HUES64 (cell line): ENCODE data around the gene LMO3.
"Not testable (repeated sequence)": the region's sequence is repeated elsewhere in the genome, so short reads cannot be mapped to it uniquely, and the experiment has no call there.

Experiments used
- H3K27ac ChIP-seq: 2 replicates; pipeline ENCODE4 v1.7.0; 2013; ENCODE audit warnings: low read depth, low read length, inconsistent platforms
- H3K27me3 ChIP-seq: 2 replicates; pipeline ENCODE4 v1.6.1; 2013; ENCODE audit warnings: mild to moderate bottlenecking, low read length; ENCODE audit not compliant: insufficient read depth
- H3K36me3 ChIP-seq: 2 replicates; pipeline ENCODE4 v1.6.1; 2013; ENCODE audit warnings: mild to moderate bottlenecking, low read length; ENCODE audit not compliant: insufficient read depth
- H3K4me1 ChIP-seq: 2 replicates; pipeline ENCODE4 v1.6.1; 2013; ENCODE audit warnings: mild to moderate bottlenecking, low read length, moderate library complexity; ENCODE audit not compliant: insufficient read depth
- H3K4me3 ChIP-seq: 2 replicates; pipeline ENCODE4 v1.5.1; 2013; ENCODE audit warnings: mild to moderate bottlenecking, low read length, moderate library complexity
- H3K9ac ChIP-seq: 2 replicates; pipeline ENCODE4 v1.6.1; 2013; ENCODE audit warnings: mild to moderate bottlenecking, low read depth, low read length
- H3K9me3 ChIP-seq: 2 replicates; pipeline ENCODE4 v1.6.1; 2013; ENCODE audit warnings: low read depth, low read length; ENCODE audit not compliant: insufficient read depth
- WGBS: fragments of 150-250, 120-280 bp; methylation state at CpG from one replicate; pipeline ENCODE4 v1.1.7; 2013; ENCODE audit warnings: missing lambda C conversion rate; 5-methylcytosine and 5-hydroxymethylcytosine counted together

LMO3 gene

DNA sequence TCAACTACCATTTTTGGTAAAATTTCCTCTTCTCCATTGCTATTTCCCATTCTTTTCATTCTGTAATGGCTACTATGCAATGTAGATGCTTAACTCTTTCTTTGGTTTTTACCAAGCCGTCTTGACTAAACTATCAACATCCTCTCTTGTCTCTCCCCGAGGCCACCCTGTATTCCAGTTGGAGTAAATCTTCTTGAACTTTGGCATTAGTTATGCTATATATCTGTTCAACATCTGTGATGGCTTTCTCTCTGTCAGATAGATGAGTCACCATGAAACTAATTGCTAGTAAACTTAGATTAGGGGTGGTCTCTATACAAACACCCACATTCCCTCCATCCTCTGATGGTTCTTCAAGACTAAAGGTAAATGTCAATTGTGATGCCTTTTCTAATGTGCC lies 63.4 kb downstream of the LMO3 start:
- Histone ChIP-seq H3K9me3 (peaks cover 4% of the 10 kb centered on the region), H3K27ac (no peak overlapping the region), H3K36me3 (no peaks in the 10 kb centered on the region), H3K4me1 (no peaks in the 10 kb centered on the region), H3K4me3 (no peak overlapping the region), H3K9ac (no peak overlapping the region), H3K27me3 (no peaks in the 10 kb centered on the region)
- WGBS = 100% methylated on average over 2 of the region's 2 CpGs

DNA sequence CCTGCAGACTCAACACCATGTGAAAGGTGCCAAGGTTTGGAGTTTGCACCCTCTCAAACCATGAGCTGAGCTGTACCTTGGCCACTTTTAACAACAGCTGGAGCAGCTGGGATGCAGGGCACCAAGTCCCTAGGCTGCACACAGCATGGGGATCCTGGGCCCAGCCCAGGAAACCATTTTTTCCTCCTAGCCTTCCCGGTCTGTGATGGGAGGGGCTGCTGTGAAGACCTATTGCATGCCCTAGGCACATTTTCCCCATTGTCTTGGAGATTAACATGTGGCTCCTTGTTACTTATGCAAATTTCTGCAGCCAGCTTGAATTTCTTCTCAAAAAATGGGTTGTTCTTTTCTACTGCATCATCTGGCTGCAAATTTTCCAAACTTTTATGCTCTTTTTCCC lies 68.3 kb downstream of the LMO3 start:
- peaks cover 10% of the 10 kb centered on the region for H3K9me3 ChIP-seq
- H3K27ac ChIP-seq, H3K36me3 ChIP-seq: not testable (repeated sequence)

DNA sequence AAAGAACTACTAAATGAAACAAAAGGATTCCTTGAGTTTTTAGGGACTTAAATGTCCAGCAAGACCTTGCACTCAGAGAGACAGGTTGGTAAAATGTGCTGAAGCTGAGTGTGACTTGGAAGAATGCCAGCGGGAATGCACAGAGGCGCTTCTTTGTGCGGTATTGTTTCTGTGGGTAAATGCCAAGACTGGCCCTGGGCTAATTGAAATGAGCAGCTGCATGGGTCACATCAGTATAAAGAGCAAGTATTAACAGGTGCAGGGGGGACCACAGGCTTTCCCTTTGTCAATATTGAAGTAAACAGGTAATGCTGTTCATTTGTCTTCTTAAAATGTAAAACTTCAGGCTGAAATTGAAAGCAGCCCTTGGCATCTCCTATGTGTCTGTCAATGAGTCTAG lies 74.3 kb downstream of the LMO3 start:
- WGBS = 96% methylated on average over 3 of the region's 3 CpGs
- no peaks in the 10 kb centered on the region for H3K4me1 ChIP-seq
- no peak overlapping the region for H3K4me3 ChIP-seq
- H3K27me3 ChIP-seq = no peaks in the 10 kb centered on the region
- no peaks in the 10 kb centered on the region for H3K36me3 ChIP-seq
- H3K27ac ChIP-seq = no peak overlapping the region
- H3K9me3 ChIP-seq = no peaks in the 10 kb centered on the region
- no peak overlapping the region for H3K9ac ChIP-seq

More for the DNA sequence above, 68.3 kb downstream of the LMO3 start:
- H3K4me3 ChIP-seq, H3K27me3 ChIP-seq, H3K9ac ChIP-seq, H3K4me1 ChIP-seq: not testable (repeated sequence)
- WGBS = 90% methylated on average over 1 of the region's 1 CpG

DNA sequence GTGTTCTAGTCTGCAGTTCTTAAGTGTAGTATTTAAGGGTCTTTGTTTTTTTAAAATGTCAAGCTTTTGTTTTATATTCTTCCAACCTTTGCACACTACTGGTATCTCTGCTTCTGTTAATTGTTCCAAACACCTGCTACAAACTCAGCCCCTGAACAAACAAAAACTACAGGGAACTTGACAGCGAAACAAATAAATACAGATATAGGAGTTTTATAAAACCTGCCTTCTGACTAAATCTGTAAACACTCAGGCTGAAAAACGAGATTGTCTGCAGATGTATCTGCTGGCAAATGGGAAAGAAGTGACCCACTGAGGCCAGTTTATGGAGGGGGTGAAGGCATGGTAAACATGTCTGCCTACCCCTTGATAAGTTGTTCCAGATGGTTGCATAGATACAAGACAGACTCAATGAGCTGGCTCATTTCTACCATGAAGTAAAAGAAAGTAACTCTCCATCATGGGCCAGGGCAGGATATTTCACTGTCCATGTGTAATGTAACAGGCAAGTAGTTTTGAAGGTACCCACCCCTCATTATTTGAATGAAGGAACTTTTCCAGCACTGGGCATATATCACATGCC lies 75.6 kb downstream of the LMO3 start:
- Histone ChIP-seq H3K4me1 (no peaks in the 10 kb centered on the region), H3K4me3 (no peak overlapping the region), H3K27ac (no peak overlapping the region), H3K27me3 (no peaks in the 10 kb centered on the region), H3K9me3 (no peaks in the 10 kb centered on the region), H3K36me3 (no peaks in the 10 kb centered on the region), H3K9ac (no peak overlapping the region)
- whole genome bisulfite sequencing = 92% methylated on average over 1 of the region's 2 CpGs

DNA sequence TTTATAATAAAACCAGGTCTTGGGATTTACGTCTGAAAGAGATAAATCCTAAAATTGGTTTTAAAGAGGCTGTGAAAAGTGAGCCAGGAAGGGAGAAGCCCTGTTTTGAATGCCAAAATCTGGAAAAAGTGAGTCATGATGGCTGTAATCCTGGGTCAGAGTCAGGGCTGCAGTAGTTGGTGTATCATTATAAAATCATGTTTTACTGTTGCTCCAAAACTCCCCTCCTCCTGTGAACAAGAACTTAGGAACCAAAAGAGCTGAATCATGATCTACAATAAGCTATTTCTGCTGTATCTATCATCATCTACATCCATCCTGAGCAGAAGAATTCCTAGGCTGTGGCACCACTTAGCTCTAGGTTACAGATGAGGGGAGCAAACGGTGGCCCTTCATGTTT lies 79.3 kb downstream of the LMO3 start:
- no peaks in the 10 kb centered on the region for H3K27me3 ChIP-seq
- no peaks in the 10 kb centered on the region for H3K9me3 ChIP-seq
- H3K4me3 ChIP-seq = no peak overlapping the region
- no peaks in the 10 kb centered on the region for H3K36me3 ChIP-seq
- H3K9ac ChIP-seq = no peak overlapping the region
- H3K27ac ChIP-seq = no peak overlapping the region
- no peaks in the 10 kb centered on the region for H3K4me1 ChIP-seq
- 97% methylated on average over 2 of the region's 2 CpGs for WGBS

DNA sequence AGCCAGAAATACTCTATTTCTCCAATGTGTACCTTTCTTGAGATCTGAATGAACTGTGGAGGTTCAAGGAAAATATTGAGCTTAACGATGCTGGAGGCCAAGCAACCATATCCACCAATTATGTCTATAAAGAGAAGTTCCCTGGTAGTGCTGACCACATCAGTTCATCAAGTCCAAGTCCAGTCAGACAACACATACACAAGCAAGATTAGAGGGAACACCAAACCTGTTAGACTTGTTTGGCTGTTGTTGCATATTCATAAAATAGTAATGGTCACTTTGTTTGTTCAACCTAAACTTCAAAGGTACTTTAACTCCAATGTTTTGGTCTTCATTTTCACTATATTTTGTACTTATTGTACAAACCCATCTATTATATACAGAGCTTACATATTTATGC lies 81.6 kb downstream of the LMO3 start:
- H3K36me3 ChIP-seq = no peaks in the 10 kb centered on the region
- H3K4me3 ChIP-seq = no peak overlapping the region
- no peaks in the 10 kb centered on the region for H3K4me1 ChIP-seq
- H3K9me3 ChIP-seq = no peaks in the 10 kb centered on the region
- H3K27me3 ChIP-seq = no peaks in the 10 kb centered on the region
- H3K9ac ChIP-seq = no peak overlapping the region
- WGBS = no CpG with 5 or more reads among the region's 1 CpG
- H3K27ac ChIP-seq = no peak overlapping the region

DNA sequence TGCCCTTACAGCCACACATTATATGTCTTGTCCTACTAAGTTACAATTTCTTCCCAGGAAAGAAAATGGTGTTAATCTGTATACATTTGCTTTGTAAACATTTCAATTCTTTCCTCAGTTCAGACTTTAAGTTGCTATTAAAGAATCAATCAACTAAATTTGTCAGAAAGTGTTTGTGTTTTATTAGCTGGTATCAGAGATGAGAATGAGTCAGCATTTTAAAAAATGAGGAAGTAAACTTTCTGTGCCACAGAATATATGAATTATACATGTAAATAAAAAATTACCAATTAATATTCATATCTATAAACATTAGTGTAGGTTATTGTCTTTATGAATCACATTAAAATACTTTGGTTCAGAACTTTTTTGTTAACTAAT lies 82.0 kb downstream of the LMO3 start:
- Histone ChIP-seq H3K9me3 (no peaks in the 10 kb centered on the region), H3K4me3 (no peak overlapping the region), H3K4me1 (no peaks in the 10 kb centered on the region), H3K36me3 (no peaks in the 10 kb centered on the region), H3K27me3 (no peaks in the 10 kb centered on the region), H3K27ac (no peak overlapping the region), H3K9ac (no peak overlapping the region)

DNA sequence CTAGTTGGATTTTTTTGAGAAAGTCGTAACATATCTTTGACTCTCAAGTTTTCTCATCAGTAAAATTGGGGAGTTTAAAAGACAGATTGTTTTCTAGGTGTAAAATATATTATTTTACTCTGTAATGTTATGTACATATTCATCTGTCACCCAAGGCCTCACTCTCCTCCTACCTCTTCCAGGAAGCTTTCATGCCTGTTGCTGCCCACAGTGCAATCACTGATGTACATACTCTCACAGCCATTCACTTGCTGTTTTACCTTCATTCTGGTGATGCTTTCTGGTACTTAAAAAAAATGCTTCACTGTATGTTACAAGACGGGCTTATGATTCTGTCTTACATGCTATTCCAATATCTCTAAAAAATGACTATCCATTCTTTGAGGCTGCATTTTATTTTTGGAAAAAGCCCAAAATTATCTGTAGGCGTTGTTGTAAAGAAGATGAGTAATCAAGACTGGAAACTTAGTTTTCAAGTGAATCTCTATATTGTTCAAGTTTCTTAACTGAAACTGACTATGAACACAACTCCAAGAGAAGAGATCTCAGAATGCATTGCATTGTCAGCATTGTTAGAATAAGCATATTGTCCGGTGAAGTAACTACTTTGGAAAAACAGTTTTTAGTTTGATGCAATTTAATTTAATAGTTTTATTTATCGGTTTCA lies 82.5 kb downstream of the LMO3 start:
- no peaks in the 10 kb centered on the region for H3K9me3 ChIP-seq
- H3K27me3 ChIP-seq = no peaks in the 10 kb centered on the region
- WGBS = 98% methylated on average over 4 of the region's 5 CpGs
- no peak overlapping the region; the same call in 1 of the 2 replicates for H3K27ac ChIP-seq
- no peak overlapping the region for H3K4me3 ChIP-seq
- no peaks in the 10 kb centered on the region for H3K4me1 ChIP-seq
- no peaks in the 10 kb centered on the region for H3K36me3 ChIP-seq
- no peak overlapping the region for H3K9ac ChIP-seq

DNA sequence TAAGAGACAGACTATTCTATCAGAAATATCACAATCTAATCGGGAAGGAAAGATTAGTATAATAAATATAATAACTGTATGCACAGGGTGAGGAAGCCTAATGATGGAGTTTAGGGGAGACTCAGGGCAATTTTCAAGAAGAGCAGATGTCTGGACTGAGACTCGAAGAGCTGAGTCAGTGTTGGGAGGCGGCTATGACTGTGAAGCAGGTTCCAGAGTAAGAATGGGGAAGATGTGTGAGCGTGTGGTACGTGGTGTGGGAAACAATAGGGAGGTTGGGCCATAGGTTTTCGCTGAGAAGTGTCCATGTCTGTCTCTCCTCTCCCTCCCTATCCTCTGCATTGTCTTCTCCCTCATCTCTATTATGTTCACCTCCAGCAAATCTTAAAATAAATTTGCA lies 85.6 kb downstream of the LMO3 start:
- Histone ChIP-seq H3K27me3 (no peaks in the 10 kb centered on the region), H3K4me1 (no peaks in the 10 kb centered on the region), H3K36me3 (no peaks in the 10 kb centered on the region), H3K9ac (no peak overlapping the region), H3K4me3 (no peak overlapping the region), H3K9me3 (no peaks in the 10 kb centered on the region), H3K27ac (no peak overlapping the region)
- WGBS = 94% methylated on average over 5 of the region's 6 CpGs

DNA sequence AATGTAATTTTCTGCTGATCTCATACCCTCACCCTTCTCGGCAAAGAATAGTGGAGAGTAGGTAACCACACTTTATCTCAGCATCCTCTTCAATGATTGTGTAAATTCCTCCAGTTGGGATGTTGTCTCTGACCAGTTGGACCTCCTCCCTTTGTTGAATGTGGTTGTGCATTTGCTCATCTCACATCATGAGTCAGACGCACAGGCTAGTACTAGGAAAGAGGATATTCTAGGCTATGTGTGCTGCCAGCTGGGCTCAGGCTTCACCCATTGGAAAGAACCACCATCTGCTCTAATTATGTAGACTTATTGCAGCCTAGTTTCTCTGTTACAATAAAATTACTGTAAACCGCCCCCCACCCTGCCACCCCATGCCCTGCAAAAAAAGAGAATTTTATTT lies 90.3 kb downstream of the LMO3 start:
- no peak overlapping the region for H3K9ac ChIP-seq
- WGBS = 90% methylated on average over 2 of the region's 3 CpGs

DNA sequence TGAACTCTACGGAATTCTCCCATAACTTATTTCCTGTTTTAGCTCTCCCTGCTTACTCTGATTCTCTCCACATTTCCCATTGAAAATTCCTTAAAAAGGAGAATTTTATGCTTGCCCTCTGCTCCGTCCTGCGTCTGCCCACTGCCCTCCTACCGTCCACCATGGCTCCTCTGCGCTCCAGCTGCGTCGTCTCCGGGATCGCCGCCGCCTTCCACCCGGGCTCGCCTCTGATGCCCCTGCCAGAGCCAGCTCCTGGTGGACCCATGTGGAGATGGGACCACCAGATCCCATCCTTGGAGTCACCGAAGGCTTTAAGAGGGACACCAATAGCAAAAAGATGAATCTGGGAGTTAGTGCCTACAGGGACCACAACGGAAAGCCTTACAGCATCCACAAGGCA lies 92.7 kb downstream of the LMO3 start:
- WGBS = 97% methylated on average over 15 of the region's 15 CpGs

More for the DNA sequence above, 90.3 kb downstream of the LMO3 start:
- no peaks in the 10 kb centered on the region for H3K36me3 ChIP-seq
- no peak overlapping the region for H3K4me3 ChIP-seq
- no peaks in the 10 kb centered on the region for H3K4me1 ChIP-seq
- H3K9me3 ChIP-seq = no peaks in the 10 kb centered on the region
- no peaks in the 10 kb centered on the region for H3K27me3 ChIP-seq
- no peak overlapping the region for H3K27ac ChIP-seq

DNA sequence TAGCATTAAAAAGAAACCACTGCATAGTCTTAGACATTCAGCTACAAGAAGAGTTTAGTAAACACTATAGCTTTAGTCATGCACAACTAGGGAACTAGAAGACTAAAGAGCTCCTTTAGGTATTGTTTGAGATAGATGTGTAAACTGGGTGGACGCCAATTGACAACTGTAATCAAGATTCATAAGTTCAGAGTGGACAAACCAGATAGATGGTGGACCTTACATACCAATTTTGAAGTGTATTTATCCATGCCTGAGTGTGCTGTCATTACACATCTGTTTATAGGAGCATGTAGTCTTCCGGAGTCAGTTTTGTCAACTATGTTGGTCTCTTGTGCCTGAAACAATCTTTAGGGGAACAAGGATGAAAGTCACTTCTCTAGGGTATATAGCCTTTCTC lies 96.6 kb downstream of the LMO3 start:
- Histone ChIP-seq H3K9ac (no peak overlapping the region), H3K36me3 (no peaks in the 10 kb centered on the region), H3K27ac (no peak overlapping the region), H3K9me3 (no peaks in the 10 kb centered on the region), H3K27me3 (no peaks in the 10 kb centered on the region), H3K4me1 (peaks cover 8% of the 10 kb centered on the region; the same call in 1 of the 2 replicates), H3K4me3 (no peak overlapping the region)
- 93% methylated on average over 2 of the region's 2 CpGs for WGBS

More for the DNA sequence above, 92.7 kb downstream of the LMO3 start:
- H3K36me3 ChIP-seq = no peaks in the 10 kb centered on the region
- peaks cover 8% of the 10 kb centered on the region; the same call in 1 of the 2 replicates for H3K4me1 ChIP-seq
- H3K9ac ChIP-seq = no peak overlapping the region
- no peaks in the 10 kb centered on the region for H3K27me3 ChIP-seq
- H3K4me3 ChIP-seq = no peak overlapping the region
- H3K27ac ChIP-seq = no peak overlapping the region
- no peaks in the 10 kb centered on the region for H3K9me3 ChIP-seq
